Ovary (tissue), 9 donors: ENCODE results near the gene TNRC6C. TPM values are rescaled to one million over a fixed set of nuclear protein-coding genes. Genes with fewer than 3 reads are reported as not detected.

Experiments
- DNase-seq, 5 donors: peaks; one replicate each; pipeline ENCODE4 v3.0.0-alpha.2; 2019 to 2020
- H3K27ac ChIP-seq, 2 donors: fragments of 200-600 bp; one replicate each; pipeline versions ENCODE4 v1.5.1 to v1.8.0; 2019 to 2022
- H3K27me3 ChIP-seq: fragments of 200-600 bp; one replicate; pipeline ENCODE4 v1.8.0; 2022
- H3K36me3 ChIP-seq: fragments of 200-600 bp; sonication (generic); one replicate; pipeline ENCODE4 v1.5.1; 2019
- H3K4me1 ChIP-seq: one replicate; pipeline ENCODE4 v1.8.1; 2013; ENCODE audit warnings: mild to moderate bottlenecking, moderate library complexity; ENCODE audit not compliant: insufficient read depth
- H3K4me3 ChIP-seq: fragments of 200-600 bp; sonication (generic); one replicate; pipeline ENCODE4 v1.5.1; 2017
- H3K9me3 ChIP-seq, 2 donors: fragments of 200-600 bp in 1 of 2; sonication (generic) in 1 of 2; one replicate each; pipeline versions ENCODE4 v1.5.1 to v1.8.1; 2013 to 2019; ENCODE audit warnings: mild to moderate bottlenecking in 1 of 2, moderate library complexity in 1 of 2
- EP300 ChIP-seq: sonication (generic); formaldehyde crosslinking; IDR thresholded peaks from one replicate; pipeline ENCODE4 v1.6.1; 2017; ENCODE audit warnings: antibody characterized with exemption
- POLR2A ChIP-seq: fragments of 450-650 bp; IDR thresholded peaks from one replicate; pipeline ENCODE4 v1.6.1; 2017; ENCODE audit warnings: antibody characterized with exemption, mild to moderate bottlenecking, moderate library complexity
- WGBS, 3 donors: extraction: QIAGEN DNeasy Blood & Tissue Kit in 1 of 3; methylation state at CpG; one replicate each; pipeline versions ENCODE4 v1.1.5 to v1.1.7; 2013 to 2017; 5-methylcytosine and 5-hydroxymethylcytosine counted together
- intact Hi-C, 4 donors: fragments of 100-400 bp; cut with DNase I; formaldehyde crosslinking; loops; one replicate each; pipeline versions ENCODE4 v1.11.0 to v1.15.1; 2022 to 2023
- polyA plus RNA-seq, 2 donors: library from polyadenylated mRNA; stranded (reverse); fragments of 200-250 nt in 1 of 2; fragments of 350-450 nt in 1 of 2; fragmentation: Illumina TruSeq in 1 of 2; extraction: RNeasy Lipid Tissue Mini Kit (QIAGEN cat#74804) in 1 of 2; gene quantifications; one replicate each; pipeline ENCODE4 v1.2.3, GENCODE V29; 2013 to 2014
- total RNA-seq, 7 donors: library from RNA; depleted of rRNA in 2 of 7; stranded (reverse); fragments of >200 nt in 2 of 7; fragmentation: NEBNext Ultra II Directional in 3 of 7; extraction: Animal tissue kit (Norgen Biotek cat#: 25700) in 3 of 7; gene quantifications; one replicate each; pipeline versions ENCODE4 v1.1.0 to v1.2.4, GENCODE V29; 2016 to 2023
- TF ChIP-seq, protein P1 (sequence below), 3 donors: fragments of 450-650 bp in 2 of 3; fragments of 200-600 bp in 1 of 3; IDR thresholded peaks; one replicate each; pipeline versions ENCODE4 v1.5.1 to v1.8.0; 2016 to 2022; ENCODE audit warnings: antibody characterized with exemption in 3 of 3, mild to moderate bottlenecking in 1 of 3
- donor health status: DM: no; HTN: no; CAD: no; lungs with moderate emphysema.
- donor health status: DM: no; HTN: no; CAD: no.
- donor health status: Bipolar disorder and iron deficiency.
- donor health status: DM: yes; HTN: yes; CAD: no.
- donor health status: DM: no; HTN: no; CAD: no.
- donor health status: DM: yes; HTN: yes; CAD: no.

TNRC6C gene
- total and polyA plus RNA-seq, 9 donors, result 8.7 to 45.3 (median 32.5) TPM

- Histone ChIP-seq H3K4me3 (no peak overlapping the region), H3K27ac (peak overlapping the region; percentile 40 to 52), H3K27me3 (no peaks in the 10 kb centered on the region), H3K4me1 (peaks cover 21% of the 10 kb centered on the region), H3K36me3 (no peaks in the 10 kb centered on the region), H3K9me3 (no peaks in the 10 kb centered on the region)
- TF ChIP-seq EP300 (no peak), POLR2A (no peak)
- TF ChIP-seq, protein P1, sequence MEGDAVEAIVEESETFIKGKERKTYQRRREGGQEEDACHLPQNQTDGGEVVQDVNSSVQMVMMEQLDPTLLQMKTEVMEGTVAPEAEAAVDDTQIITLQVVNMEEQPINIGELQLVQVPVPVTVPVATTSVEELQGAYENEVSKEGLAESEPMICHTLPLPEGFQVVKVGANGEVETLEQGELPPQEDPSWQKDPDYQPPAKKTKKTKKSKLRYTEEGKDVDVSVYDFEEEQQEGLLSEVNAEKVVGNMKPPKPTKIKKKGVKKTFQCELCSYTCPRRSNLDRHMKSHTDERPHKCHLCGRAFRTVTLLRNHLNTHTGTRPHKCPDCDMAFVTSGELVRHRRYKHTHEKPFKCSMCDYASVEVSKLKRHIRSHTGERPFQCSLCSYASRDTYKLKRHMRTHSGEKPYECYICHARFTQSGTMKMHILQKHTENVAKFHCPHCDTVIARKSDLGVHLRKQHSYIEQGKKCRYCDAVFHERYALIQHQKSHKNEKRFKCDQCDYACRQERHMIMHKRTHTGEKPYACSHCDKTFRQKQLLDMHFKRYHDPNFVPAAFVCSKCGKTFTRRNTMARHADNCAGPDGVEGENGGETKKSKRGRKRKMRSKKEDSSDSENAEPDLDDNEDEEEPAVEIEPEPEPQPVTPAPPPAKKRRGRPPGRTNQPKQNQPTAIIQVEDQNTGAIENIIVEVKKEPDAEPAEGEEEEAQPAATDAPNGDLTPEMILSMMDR (IDR thresholded peaks at IDR 0.05), result no peak
- 22 to 45% (median 27%) methylated on average over 18 of the region's 18 CpGs for WGBS, 3 donors
- intact Hi-C loops, result no loop called here
- DNase-seq, result peak; percentile 56 to 87 (median 80)
Measured at GRCh38 chr17:78144736-78145641, 186.5 kb downstream of the TNRC6C start.

GRCh38 chr17:78146471-78146869, 188.0 kb downstream of the TNRC6C start:
- no peaks in the 10 kb centered on the region for H3K36me3 ChIP-seq
- intact Hi-C loops, result no loop called here
- H3K27me3 ChIP-seq, result no peaks in the 10 kb centered on the region
- no peaks in the 10 kb centered on the region for H3K9me3 ChIP-seq
- DNase-seq, result peak in 1 of 5 donors; percentile 26
- H3K4me3 ChIP-seq, result no peak overlapping the region
- H3K4me1 ChIP-seq, result peaks cover 21% of the 10 kb centered on the region
- H3K27ac ChIP-seq, result peak overlapping the region in 1 of 2 donors; percentile 52
- 91 to 99% (median 97%) methylated on average over 7 of the region's 7 CpGs for WGBS, 3 donors
- no peak for TF ChIP-seq EP300

DNA sequence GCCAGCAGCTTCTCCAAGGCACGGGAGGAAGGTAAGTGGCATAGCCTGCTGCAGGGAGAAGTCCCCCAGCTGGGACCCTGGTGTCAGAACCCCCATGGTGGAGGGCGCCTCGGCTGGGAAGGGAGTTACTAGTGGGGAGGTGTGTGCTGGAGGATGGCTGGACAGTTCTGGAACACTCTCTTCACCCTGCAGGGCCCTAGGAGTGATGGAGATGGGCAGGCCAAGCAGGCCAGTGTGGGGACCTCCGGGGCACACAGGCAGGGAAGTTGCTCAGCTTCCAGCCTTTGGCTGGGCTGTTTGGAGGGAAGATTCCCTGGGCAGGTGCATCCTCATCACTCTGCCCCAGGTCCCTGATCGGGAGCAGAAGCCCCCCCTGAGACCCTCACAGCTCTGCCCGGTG, 188.4 kb downstream of the TNRC6C start:
- Histone ChIP-seq H3K4me3 (no peak overlapping the region), H3K27ac (no peak overlapping the region), H3K36me3 (no peaks in the 10 kb centered on the region), H3K4me1 (peaks cover 21% of the 10 kb centered on the region), H3K9me3 (no peaks in the 10 kb centered on the region), H3K27me3 (no peaks in the 10 kb centered on the region)
- intact Hi-C loops, result no loop called here
- DNase-seq, result no peak
- TF ChIP-seq EP300 (no peak), POLR2A (no peak)
- TF ChIP-seq, protein P1 (IDR thresholded peaks at IDR 0.05), result no peak
- WGBS, 3 donors, result 80 to 83% (median 81%) methylated on average over 6 of the region's 6 CpGs

GRCh38 chr17:78147315-78147998, 189.0 kb downstream of the TNRC6C start:
- no peaks in the 10 kb centered on the region for H3K27me3 ChIP-seq
- no peak overlapping the region for H3K4me3 ChIP-seq
- intact Hi-C loops, result no loop called here
- H3K27ac ChIP-seq, result no peak overlapping the region
- H3K36me3 ChIP-seq, result no peaks in the 10 kb centered on the region
- no peak for TF ChIP-seq POLR2A
- TF ChIP-seq, protein P1 (IDR thresholded peaks at IDR 0.05), result no peak
- no peak for TF ChIP-seq EP300
- peaks cover 21% of the 10 kb centered on the region for H3K4me1 ChIP-seq
- DNase-seq, result no peak
- 81 to 83% (median 83%) methylated on average over 8 of the region's 8 CpGs for WGBS, 3 donors
- H3K9me3 ChIP-seq, result no peaks in the 10 kb centered on the region
